HCT116 (cell line): ENCODE data around the gene NOS3. TPM values are rescaled to one million over a fixed set of nuclear protein-coding genes. Genes with fewer than 3 reads are reported as not detected.

ENCODE experiments used
- ATAC-seq: fragments of 200-7000 bp; cut with Tn5 transposase; 2 replicates; pipeline ENCODE4 v1.9.1; 2020; ENCODE audit warnings: mild to moderate bottlenecking, moderate library complexity
- BruUV-seq: library from RNA; stranded (reverse); fragments of 400-500 nt; replicated peaks from 2 replicates; lab custom pipeline; 2021; lab: Mats Ljungman, UMichigan
- CTCF ChIA-PET: fragments of 300-600 bp; sonication (Branson Sonifier 250); formaldehyde crosslinking; loops from one replicate; lab custom pipeline; 2021; ENCODE audit warnings: antibody characterized with exemption; lab: Charles Lee
- POLR2A ChIA-PET: fragments of 300-600, 350-600 bp; sonication (Branson Sonifier 250); formaldehyde crosslinking; loops from one replicate; lab custom pipeline; 2021; ENCODE audit warnings: antibody characterized with exemption; lab: Charles Lee
- RAD21 ChIA-PET, 2 experiments: fragments of 300-600 bp; sonication (Branson Sonifier 250); formaldehyde crosslinking; loops; one replicate each; lab custom pipeline; 2023; ENCODE audit warnings: low total read pairs in 2 of 2; ENCODE audit not compliant: uncharacterized antibody in 2 of 2, unreplicated experiment in 2 of 2, low non-redundant PET in 1 of 2; lab: Charles Lee
- DNase-seq: peaks from one replicate; pipeline ENCODE4 v3.0.0-alpha.2; 2010; ENCODE audit warnings: low read depth, low spot score
- H2AFZ ChIP-seq: fragments of 200-600 bp; shearing (Covaris generic), sonication (generic); 2 replicates; pipeline ENCODE4 v1.6.1; 2017; ENCODE audit warnings: low read depth, mixed run types, mixed read lengths, antibody characterized with exemption, low read length; ENCODE audit not compliant: poor library complexity, severe bottlenecking
- H3K27ac ChIP-seq: 2 replicates; pipeline ENCODE4 v1.5.1; 2012; ENCODE audit warnings: low read depth, low read length
- H3K27me3 ChIP-seq: fragments of 200-600 bp; sonication (generic); 2 replicates; pipeline ENCODE4 v1.6.1; 2016; ENCODE audit warnings: mixed run types, low read length, mixed read lengths; ENCODE audit not compliant: insufficient read depth
- H3K36me3 ChIP-seq, 2 experiments: fragments of 200-500 bp in 1 of 2; fragments of 200-600 bp in 1 of 2; sonication (Bioruptor generic) in 1 of 2; sonication (generic) in 1 of 2; 2 replicates each; pipeline versions ENCODE4 v1.5.1 to v1.6.1; 2014 to 2016; ENCODE audit warnings: low read length in 2 of 2, inconsistent platforms in 1 of 2, mixed read lengths in 1 of 2, mixed run types in 1 of 2; ENCODE audit not compliant: insufficient read depth in 2 of 2, control insufficient read depth in 1 of 2
- H3K4me1 ChIP-seq, 2 experiments: fragments of 200-600 bp in 1 of 2; sonication (generic) in 1 of 2; 2 replicates each; pipeline versions ENCODE4 v1.5.1 to v1.6.1; 2012 to 2017; ENCODE audit warnings: low read length in 2 of 2, inconsistent platforms in 1 of 2, mild to moderate bottlenecking in 1 of 2, mixed read lengths in 1 of 2, mixed run types in 1 of 2, moderate library complexity in 1 of 2; ENCODE audit not compliant: insufficient read depth in 2 of 2, control insufficient read depth in 1 of 2
- H3K4me2 ChIP-seq: fragments of 200-600 bp; sonication (generic); 2 replicates; pipeline ENCODE4 v1.6.1; 2017; ENCODE audit warnings: mixed run types, low read length, mixed read lengths
- H3K4me3 ChIP-seq, 2 experiments: fragments of 200-600 bp in 1 of 2; sonication (generic) in 1 of 2; replicated peaks in 1 of 2; 2 replicates each; pipeline ENCODE4 v1.5.1; 2011 to 2016; ENCODE audit warnings: low read length in 2 of 2, control low read depth in 1 of 2, low read depth in 1 of 2, mild to moderate bottlenecking in 1 of 2, mixed read lengths in 1 of 2, mixed run types in 1 of 2
- H3K79me2 ChIP-seq: fragments of 200-600 bp; sonication (generic); 2 replicates; pipeline ENCODE4 v1.6.1; 2017; ENCODE audit warnings: mild to moderate bottlenecking, mixed run types, low read length, moderate library complexity, mixed read lengths; ENCODE audit not compliant: insufficient read depth
- H3K9ac ChIP-seq: fragments of 200-600 bp; sonication (generic); 2 replicates; pipeline ENCODE4 v1.6.1; 2016; ENCODE audit warnings: low read length, mixed read lengths
- H3K9me2 ChIP-seq: fragments of 200-600 bp; sonication (generic), shearing (Covaris generic); 2 replicates; pipeline ENCODE4 v1.6.1; 2017; ENCODE audit warnings: mixed run types, mild to moderate bottlenecking, moderate library complexity; ENCODE audit not compliant: insufficient read depth
- H3K9me3 ChIP-seq, 2 experiments: fragments of 200-500 bp in 1 of 2; fragments of 200-600 bp in 1 of 2; sonication (Bioruptor generic) in 1 of 2; sonication (generic) in 1 of 2; 2 replicates each; pipeline ENCODE4 v1.6.1; 2014 to 2017; ENCODE audit warnings: low read length in 2 of 2, mixed read lengths in 2 of 2, inconsistent platforms in 1 of 2, low read depth in 1 of 2, mild to moderate bottlenecking in 1 of 2, mixed run types in 1 of 2, moderate library complexity in 1 of 2; ENCODE audit not compliant: control insufficient read depth in 1 of 2, insufficient read depth in 1 of 2
- H4K20me1 ChIP-seq: fragments of 200-600 bp; sonication (generic), shearing (Covaris generic); 2 replicates; pipeline ENCODE4 v1.6.1; 2017; ENCODE audit warnings: mixed run types, mild to moderate bottlenecking, moderate library complexity; ENCODE audit not compliant: insufficient read depth
- CBX3 ChIP-seq: IDR thresholded peaks from 2 replicates; pipeline ENCODE4 v1.6.1; 2012; ENCODE audit warnings: low read depth
- ELF1 ChIP-seq: IDR thresholded peaks from 2 replicates; pipeline ENCODE4 v1.6.1; 2012; ENCODE audit warnings: low read depth, borderline replicate concordance
- EZH2 ChIP-seq: fragments of 200-600 bp; sonication (generic); IDR thresholded peaks from 2 replicates; pipeline ENCODE4 v1.6.1; 2017; ENCODE audit warnings: antibody characterized with exemption, mixed run types
- POLR2AphosphoS5 ChIP-seq: IDR thresholded peaks from 2 replicates; pipeline ENCODE4 v1.6.1; 2011; ENCODE audit warnings: mild to moderate bottlenecking, low read depth, low read length, moderate library complexity
- SIN3A ChIP-seq: IDR thresholded peaks from 2 replicates; pipeline ENCODE4 v1.6.1; 2012; ENCODE audit warnings: low read depth
- intact Hi-C: fragments of 100-400 bp; cut with micrococcal nuclease; formaldehyde crosslinking; loops from 2 replicates; pipeline ENCODE4 v1.10.0; 2022
- total RNA-seq: library from RNA; stranded (reverse); gene quantifications from one replicate; pipeline ENCODE4 v1.2.1, GENCODE V29; 2021; ENCODE audit not compliant: unreplicated experiment
- TF ChIP-seq, protein P1 (sequence below): IDR thresholded peaks from 2 replicates; pipeline ENCODE4 v1.6.1; 2012; ENCODE audit warnings: low read depth

NOS3 gene
- total RNA-seq, 1 experiment from 2014 or later: 35.8 TPM

DNA sequence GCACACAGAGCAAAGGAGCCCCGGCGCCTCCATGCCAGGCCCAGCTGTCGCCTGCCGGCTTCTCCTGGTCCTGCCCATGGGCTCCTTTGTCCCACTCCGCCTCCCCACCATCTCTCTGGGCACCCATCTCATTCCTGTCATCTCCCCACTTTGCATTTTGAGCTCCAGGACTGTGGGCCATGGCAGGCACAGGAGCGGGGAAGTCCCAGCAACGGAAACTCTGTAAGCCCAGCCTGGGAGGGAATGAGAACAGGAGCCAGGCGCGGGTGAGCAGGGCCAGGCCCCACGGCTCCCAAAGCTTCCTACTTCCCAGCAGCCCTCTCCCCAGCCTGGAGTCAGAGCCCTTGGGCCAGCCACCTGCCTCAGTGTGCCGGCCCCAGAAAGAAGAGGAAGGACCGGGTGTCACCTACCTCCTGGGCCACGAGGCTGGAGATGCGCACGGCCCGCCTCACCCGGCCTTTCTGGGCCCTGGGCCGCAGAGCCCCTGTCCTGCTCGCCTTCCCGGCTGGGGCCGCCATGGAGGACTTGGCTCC, 35.8 kb upstream of the NOS3 start:
- intact Hi-C loops: no loop called here
- H3K9me2 ChIP-seq: no peaks in the 10 kb centered on the region
- no peaks in the 10 kb centered on the region for H3K4me1 ChIP-seq
- ChIA-PET POLR2A (no interaction called here), RAD21 (no interaction called here), CTCF (no interaction called here)
- H3K9ac ChIP-seq: no peak overlapping the region
- no peak for TF ChIP-seq POLR2AphosphoS5
- no peak for TF ChIP-seq SIN3A
- TF ChIP-seq CBX3: no peak
- TF ChIP-seq ELF1: no peak
- TF ChIP-seq EZH2: no peak
- TF ChIP-seq, protein P1, sequence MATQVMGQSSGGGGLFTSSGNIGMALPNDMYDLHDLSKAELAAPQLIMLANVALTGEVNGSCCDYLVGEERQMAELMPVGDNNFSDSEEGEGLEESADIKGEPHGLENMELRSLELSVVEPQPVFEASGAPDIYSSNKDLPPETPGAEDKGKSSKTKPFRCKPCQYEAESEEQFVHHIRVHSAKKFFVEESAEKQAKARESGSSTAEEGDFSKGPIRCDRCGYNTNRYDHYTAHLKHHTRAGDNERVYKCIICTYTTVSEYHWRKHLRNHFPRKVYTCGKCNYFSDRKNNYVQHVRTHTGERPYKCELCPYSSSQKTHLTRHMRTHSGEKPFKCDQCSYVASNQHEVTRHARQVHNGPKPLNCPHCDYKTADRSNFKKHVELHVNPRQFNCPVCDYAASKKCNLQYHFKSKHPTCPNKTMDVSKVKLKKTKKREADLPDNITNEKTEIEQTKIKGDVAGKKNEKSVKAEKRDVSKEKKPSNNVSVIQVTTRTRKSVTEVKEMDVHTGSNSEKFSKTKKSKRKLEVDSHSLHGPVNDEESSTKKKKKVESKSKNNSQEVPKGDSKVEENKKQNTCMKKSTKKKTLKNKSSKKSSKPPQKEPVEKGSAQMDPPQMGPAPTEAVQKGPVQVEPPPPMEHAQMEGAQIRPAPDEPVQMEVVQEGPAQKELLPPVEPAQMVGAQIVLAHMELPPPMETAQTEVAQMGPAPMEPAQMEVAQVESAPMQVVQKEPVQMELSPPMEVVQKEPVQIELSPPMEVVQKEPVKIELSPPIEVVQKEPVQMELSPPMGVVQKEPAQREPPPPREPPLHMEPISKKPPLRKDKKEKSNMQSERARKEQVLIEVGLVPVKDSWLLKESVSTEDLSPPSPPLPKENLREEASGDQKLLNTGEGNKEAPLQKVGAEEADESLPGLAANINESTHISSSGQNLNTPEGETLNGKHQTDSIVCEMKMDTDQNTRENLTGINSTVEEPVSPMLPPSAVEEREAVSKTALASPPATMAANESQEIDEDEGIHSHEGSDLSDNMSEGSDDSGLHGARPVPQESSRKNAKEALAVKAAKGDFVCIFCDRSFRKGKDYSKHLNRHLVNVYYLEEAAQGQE: no peak
- no peaks in the 10 kb centered on the region for H3K36me3 ChIP-seq
- ATAC-seq (no peak), DNase-seq (no peak)
- no peaks in the 10 kb centered on the region for H3K27me3 ChIP-seq
- no peak overlapping the region for H3K27ac ChIP-seq
- no peak overlapping the region for H3K4me3 ChIP-seq
- no peaks in the 10 kb centered on the region for H4K20me1 ChIP-seq
- no peaks in the 10 kb centered on the region for H3K9me3 ChIP-seq
- H2AFZ ChIP-seq: no peak overlapping the region
- H3K4me2 ChIP-seq: no peak overlapping the region
- no TSS peak for BruUV-seq
- no peaks in the 10 kb centered on the region for H3K79me2 ChIP-seq
